ENCODE measurements around the gene FBXO7.

Gene FBXO7

DNA sequence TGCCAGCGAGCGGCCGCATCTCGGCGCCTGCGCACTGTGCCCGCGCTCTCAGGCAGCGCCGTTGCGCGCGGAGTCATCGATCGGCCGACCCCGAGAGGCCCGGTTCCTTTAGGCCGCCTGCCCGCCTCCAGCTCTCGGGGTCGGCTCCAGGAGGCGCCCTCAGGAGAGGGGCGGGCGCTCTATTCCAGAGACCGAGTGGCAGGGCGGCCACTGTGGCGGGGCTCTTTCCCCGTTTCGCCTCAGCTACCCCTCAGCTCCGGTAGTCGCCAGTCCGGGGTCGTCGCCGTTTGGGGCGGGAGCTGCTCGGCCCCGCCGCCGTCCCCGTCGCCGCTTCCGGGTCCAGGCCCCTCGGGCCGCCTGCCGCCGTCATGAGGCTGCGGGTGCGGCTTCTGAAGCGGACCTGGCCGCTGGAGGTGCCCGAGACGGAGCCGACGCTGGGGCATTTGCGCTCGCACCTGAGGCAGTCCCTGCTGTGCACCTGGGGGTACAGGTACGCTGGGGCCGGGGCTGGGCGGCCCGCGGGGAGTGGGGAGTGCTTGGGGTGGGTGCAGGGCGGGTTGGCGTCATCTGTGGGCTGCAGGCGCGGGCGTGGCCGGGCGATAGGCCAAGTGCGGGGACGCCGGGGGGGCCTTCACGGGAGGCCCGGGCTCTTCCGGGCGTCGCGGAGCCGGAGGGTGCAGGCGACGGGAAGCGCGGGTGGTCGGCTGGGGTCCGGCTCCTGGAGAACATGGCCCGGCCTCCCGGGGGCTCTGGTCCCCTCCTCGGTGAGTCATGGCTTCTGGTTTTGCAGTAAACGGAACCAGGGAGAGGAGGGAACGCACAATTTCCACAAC lies at the start of gene FBXO7:
FBXO7 (plus strand) TSS at position 177 of the 833 bp plus-strand sequence; CDS start at position 369, 192 bp downstream.
- Histone ChIP-seq H3K4me1 (ENCODE audit: insufficient read depth, low read length) (no peaks in the 10 kb centered on the region), H3K9ac (ENCODE audit: low read depth, low read length) (peak within 1 kb of the TSS; percentile 76), H3K36me3 (ENCODE audit: insufficient read depth, low read length) (no peaks in the 10 kb centered on the region), H3K9me3 (ENCODE audit: control insufficient read depth, insufficient read depth, low read length) (no peaks in the 10 kb centered on the region)

DNA sequence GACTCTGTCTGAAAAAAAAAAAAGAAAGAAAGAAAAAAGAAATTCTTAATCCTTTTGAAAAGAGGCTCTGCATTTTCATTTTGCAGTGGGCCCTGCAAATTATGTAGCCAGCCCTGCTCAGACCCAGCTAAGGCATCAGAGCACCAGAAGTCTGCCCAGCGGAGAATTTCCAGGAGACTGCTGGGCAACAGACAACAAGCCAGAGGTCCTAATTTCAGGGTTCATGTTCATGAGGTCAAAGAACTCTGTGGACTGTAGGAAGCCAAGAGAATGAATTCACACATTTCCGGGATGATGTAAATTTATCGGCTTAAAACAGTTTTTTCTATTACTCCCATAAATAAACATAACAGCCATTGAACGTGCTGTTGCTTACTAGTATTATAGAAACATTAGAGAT lies 47.7 kb upstream of the FBXO7 start:
- H3K9ac ChIP-seq (ENCODE audit: low read depth, low read length): no peak overlapping the region
- no peaks in the 10 kb centered on the region for H3K9me3 ChIP-seq (ENCODE audit: control insufficient read depth, insufficient read depth, low read length)
- no peaks in the 10 kb centered on the region for H3K36me3 ChIP-seq (ENCODE audit: insufficient read depth, low read length)
- no peaks in the 10 kb centered on the region; the same call in 1 of the 2 replicates for H3K4me1 ChIP-seq (ENCODE audit: insufficient read depth, low read length)

DNA sequence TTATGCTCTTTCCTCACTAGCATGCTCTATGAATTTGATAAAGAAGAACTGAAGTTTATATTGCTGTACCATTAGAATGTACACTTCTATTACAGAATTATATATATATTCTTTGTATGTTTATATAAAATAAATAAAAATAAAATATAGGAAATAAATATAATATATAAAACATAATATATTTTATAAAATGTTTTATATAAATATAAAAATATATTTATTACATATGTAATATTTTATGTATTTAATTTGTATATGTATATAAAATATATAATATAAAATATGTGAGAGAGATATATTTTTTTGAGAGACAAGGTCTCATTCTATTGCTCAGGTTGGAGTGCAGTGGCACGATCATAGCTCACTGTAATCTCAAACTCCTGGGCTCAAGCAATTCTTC lies 44.3 kb upstream of the FBXO7 start:
- H3K36me3 ChIP-seq (ENCODE audit: insufficient read depth, low read length): no peaks in the 10 kb centered on the region

DNA sequence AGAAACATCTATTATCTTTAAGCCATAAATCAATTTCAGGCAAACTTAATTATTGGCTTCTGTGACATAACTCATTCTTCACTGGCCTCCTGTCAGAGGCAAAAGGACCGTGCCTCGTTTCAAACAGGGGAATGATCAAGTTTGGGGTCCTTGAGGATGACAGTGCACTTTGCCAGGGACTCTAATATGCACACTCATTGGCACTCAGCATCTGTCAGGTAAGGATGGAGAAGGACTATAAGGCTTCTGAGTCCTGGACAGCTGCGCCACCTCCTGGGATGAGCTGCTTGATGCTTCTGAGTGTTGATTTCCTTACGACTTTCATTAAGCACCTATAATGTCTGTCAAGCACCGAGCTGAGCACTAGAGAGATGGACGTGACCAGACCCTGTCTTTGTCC lies 30.5 kb upstream of the FBXO7 start:
- Histone ChIP-seq H3K9me3 (ENCODE audit: control insufficient read depth, insufficient read depth, low read length) (no peaks in the 10 kb centered on the region), H3K4me1 (ENCODE audit: insufficient read depth, low read length) (no peaks in the 10 kb centered on the region), H3K9ac (ENCODE audit: low read depth, low read length) (no peak overlapping the region), H3K36me3 (ENCODE audit: insufficient read depth, low read length) (no peaks in the 10 kb centered on the region)

More for the DNA sequence above, 44.3 kb upstream of the FBXO7 start:
- no peaks in the 10 kb centered on the region for H3K9me3 ChIP-seq (ENCODE audit: control insufficient read depth, insufficient read depth, low read length)
- H3K9ac ChIP-seq (ENCODE audit: low read depth, low read length): no peak overlapping the region
- H3K4me1 ChIP-seq (ENCODE audit: insufficient read depth, low read length): no peaks in the 10 kb centered on the region

GRCh38 chr22:32446321-32446720 lies 28.3 kb upstream of the FBXO7 start:
- no peaks in the 10 kb centered on the region for H3K9me3 ChIP-seq (ENCODE audit: control insufficient read depth, insufficient read depth, low read length)
- no peaks in the 10 kb centered on the region for H3K36me3 ChIP-seq (ENCODE audit: insufficient read depth, low read length)
- no peak overlapping the region for H3K9ac ChIP-seq (ENCODE audit: low read depth, low read length)
- H3K4me1 ChIP-seq (ENCODE audit: insufficient read depth, low read length): no peaks in the 10 kb centered on the region

DNA sequence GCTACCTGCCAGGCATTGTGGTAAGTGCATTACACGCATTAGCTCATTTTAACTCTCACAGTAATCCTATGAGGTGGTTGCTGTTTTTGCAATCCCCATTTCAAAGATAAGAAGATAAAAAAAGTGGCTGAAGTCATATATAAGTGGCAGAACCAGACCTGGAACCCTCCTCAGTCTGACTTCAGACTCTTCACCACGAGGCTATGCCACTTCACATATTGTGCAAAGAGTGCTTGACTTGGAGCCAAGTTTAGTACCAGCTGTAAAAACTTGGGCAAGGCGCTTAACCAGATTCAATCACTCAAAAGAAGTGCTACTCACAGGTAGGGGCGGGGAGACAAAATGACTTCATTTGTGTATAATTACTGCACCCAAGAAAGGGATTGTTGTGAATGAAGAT lies 25.6 kb upstream of the FBXO7 start:
- H3K9me3 ChIP-seq (ENCODE audit: control insufficient read depth, insufficient read depth, low read length): no peaks in the 10 kb centered on the region
- H3K36me3 ChIP-seq (ENCODE audit: insufficient read depth, low read length): no peaks in the 10 kb centered on the region
- H3K4me1 ChIP-seq (ENCODE audit: insufficient read depth, low read length): no peaks in the 10 kb centered on the region
- no peak overlapping the region for H3K9ac ChIP-seq (ENCODE audit: low read depth, low read length)

DNA sequence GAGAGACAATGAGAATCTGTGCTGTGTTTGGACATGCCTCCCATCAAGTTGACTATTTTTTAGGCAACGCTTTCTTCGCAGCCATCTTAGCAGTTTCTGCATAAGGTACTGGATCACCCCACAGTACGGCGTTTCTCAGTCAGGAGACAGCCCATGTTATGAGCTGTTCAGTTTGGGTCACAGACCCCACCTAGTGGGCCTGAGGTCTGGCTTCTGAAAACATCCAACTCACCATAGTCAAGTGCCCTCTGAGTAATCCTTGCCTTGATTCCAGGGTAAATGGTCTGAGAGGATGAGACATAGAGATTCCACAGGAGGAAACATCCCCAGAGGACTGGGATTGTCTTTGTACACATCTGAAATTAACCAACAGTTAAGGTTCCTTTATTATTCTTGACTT lies 17.6 kb upstream of the FBXO7 start:
- Histone ChIP-seq H3K36me3 (ENCODE audit: insufficient read depth, low read length) (no peaks in the 10 kb centered on the region), H3K9ac (ENCODE audit: low read depth, low read length) (no peak overlapping the region), H3K9me3 (ENCODE audit: control insufficient read depth, insufficient read depth, low read length) (no peaks in the 10 kb centered on the region), H3K4me1 (ENCODE audit: insufficient read depth, low read length) (no peaks in the 10 kb centered on the region)

DNA sequence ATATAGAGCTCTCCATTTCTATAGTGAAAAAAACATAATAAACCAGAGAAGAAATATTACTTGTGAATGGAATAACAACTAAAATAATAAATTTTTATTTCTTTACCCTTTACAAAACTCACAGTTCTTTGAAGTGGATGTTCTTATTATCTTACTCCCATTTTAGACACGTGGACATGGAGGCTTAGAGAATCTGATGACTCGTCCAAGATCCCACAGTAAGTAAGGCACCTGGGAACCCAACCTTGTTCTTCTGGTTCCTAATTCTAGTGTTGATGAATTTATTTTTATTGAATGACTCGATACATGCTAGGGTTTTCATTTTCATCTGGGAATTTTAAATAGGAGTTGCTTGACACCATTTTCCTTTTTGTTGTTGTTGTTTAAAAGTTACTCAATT lies 12.2 kb upstream of the FBXO7 start:
- Histone ChIP-seq H3K4me1 (ENCODE audit: insufficient read depth, low read length) (no peaks in the 10 kb centered on the region), H3K9ac (ENCODE audit: low read depth, low read length) (no peak overlapping the region), H3K9me3 (ENCODE audit: control insufficient read depth, insufficient read depth, low read length) (no peaks in the 10 kb centered on the region), H3K36me3 (ENCODE audit: insufficient read depth, low read length) (no peaks in the 10 kb centered on the region)

DNA sequence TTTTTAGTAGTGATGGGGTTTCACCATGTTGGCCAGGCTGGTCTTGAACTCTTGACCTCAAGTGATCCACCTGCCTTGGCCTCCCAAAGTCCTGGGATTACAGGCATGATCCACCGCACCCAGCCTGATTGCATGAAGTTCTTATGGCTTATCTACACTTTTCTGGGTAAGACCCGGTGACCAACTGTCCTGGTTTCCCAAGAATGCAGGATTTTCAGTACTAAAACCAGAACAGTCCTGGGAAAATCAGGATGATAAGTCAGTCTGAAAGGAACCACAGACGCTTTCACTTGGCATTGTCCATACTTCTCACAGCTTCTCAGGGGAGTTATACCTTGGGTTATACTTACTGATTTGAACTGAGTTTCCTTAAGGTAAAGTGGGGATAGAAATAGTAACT lies 8.9 kb upstream of the FBXO7 start:
- Histone ChIP-seq H3K4me1 (ENCODE audit: insufficient read depth, low read length) (peaks cover 3% of the 10 kb centered on the region; the same call in 1 of the 2 replicates), H3K9ac (ENCODE audit: low read depth, low read length) (no peak overlapping the region)

GRCh38 chr22:32466496-32466895 lies 8.1 kb upstream of the FBXO7 start:
- H3K9me3 ChIP-seq (ENCODE audit: control insufficient read depth, insufficient read depth, low read length): no peaks in the 10 kb centered on the region
- H3K36me3 ChIP-seq (ENCODE audit: insufficient read depth, low read length): no peaks in the 10 kb centered on the region
- H3K4me1 ChIP-seq (ENCODE audit: insufficient read depth, low read length): peaks cover 3% of the 10 kb centered on the region; the same call in 1 of the 2 replicates
- no peak overlapping the region for H3K9ac ChIP-seq (ENCODE audit: low read depth, low read length)

More for the DNA sequence above, 8.9 kb upstream of the FBXO7 start:
- H3K36me3 ChIP-seq (ENCODE audit: insufficient read depth, low read length): no peaks in the 10 kb centered on the region
- H3K9me3 ChIP-seq (ENCODE audit: control insufficient read depth, insufficient read depth, low read length): no peaks in the 10 kb centered on the region

GRCh38 chr22:32469799-32470212 lies 4.8 kb upstream of the FBXO7 start:
- no peaks in the 10 kb centered on the region for H3K9me3 ChIP-seq (ENCODE audit: control insufficient read depth, insufficient read depth, low read length)
- peaks cover 3% of the 10 kb centered on the region; the same call in 1 of the 2 replicates for H3K4me1 ChIP-seq (ENCODE audit: insufficient read depth, low read length)
- H3K9ac ChIP-seq (ENCODE audit: low read depth, low read length): no peak overlapping the region
- no peaks in the 10 kb centered on the region for H3K36me3 ChIP-seq (ENCODE audit: insufficient read depth, low read length)

DNA sequence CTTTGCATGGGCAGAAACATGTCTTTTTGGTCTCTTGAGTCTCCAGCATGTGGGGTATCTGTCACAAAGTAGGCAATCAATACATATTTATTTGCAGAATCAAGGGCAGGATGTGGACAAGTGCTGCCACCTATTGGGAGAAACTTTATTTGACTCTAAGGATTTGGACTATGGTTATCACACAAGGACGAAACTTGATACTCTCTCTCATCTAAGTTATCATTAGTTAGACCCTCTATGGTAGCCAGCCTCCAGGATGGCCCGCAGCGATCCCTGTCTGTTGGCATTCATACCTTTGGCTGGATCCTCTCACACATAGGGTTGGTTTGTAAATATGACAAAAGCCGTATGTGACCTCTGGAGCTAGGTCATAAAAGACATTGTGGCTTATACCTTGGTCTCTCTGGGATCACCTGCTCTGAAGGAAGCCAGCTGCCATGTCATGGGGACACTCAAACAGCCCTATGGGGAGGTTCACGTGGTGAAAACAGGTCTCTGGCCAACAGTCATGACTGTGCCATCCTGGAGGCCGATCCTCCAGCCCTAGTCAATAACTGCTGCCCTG lies 1.1 kb upstream of the FBXO7 start:
- no peaks in the 10 kb centered on the region for H3K9me3 ChIP-seq (ENCODE audit: control insufficient read depth, insufficient read depth, low read length)
- no peaks in the 10 kb centered on the region for H3K36me3 ChIP-seq (ENCODE audit: insufficient read depth, low read length)
- H3K4me1 ChIP-seq (ENCODE audit: insufficient read depth, low read length): peaks cover 3% of the 10 kb centered on the region; the same call in 1 of the 2 replicates
- peak overlapping the region; percentile 76; the same call in 1 of the 2 replicates for H3K9ac ChIP-seq (ENCODE audit: low read depth, low read length)

DNA sequence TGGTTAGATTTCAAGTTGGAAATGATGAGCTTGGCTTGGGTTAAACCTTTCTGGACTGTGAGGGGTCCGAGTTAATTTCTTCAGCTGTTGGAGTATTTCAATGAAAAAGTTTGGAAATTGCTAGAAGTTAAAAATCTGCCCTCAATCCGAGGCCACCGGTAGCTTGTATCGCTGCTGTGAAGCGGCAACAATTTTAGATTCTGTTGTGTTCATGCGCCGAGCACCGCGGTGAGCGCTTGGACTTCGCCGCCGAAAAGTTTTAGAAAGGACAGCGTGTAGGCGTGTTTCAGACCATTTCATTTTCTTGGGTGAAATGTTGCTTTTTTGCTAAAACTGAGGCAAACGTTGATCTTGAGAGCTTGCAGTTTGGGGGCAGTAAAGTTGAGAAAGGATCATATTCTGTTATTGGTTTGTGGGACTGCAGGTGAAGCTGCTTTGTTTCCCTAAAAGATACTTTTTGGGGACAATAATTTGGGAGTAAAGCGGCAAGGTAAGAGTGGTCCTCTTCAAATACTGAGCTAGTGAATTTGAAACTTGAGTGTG lies 928 bp downstream of the FBXO7 start:
- peak overlapping the region; percentile 76 for H3K9ac ChIP-seq (ENCODE audit: low read depth, low read length)
- no peaks in the 10 kb centered on the region for H3K36me3 ChIP-seq (ENCODE audit: insufficient read depth, low read length)
- H3K9me3 ChIP-seq (ENCODE audit: control insufficient read depth, insufficient read depth, low read length): no peaks in the 10 kb centered on the region
- H3K4me1 ChIP-seq (ENCODE audit: insufficient read depth, low read length): no peaks in the 10 kb centered on the region

DNA sequence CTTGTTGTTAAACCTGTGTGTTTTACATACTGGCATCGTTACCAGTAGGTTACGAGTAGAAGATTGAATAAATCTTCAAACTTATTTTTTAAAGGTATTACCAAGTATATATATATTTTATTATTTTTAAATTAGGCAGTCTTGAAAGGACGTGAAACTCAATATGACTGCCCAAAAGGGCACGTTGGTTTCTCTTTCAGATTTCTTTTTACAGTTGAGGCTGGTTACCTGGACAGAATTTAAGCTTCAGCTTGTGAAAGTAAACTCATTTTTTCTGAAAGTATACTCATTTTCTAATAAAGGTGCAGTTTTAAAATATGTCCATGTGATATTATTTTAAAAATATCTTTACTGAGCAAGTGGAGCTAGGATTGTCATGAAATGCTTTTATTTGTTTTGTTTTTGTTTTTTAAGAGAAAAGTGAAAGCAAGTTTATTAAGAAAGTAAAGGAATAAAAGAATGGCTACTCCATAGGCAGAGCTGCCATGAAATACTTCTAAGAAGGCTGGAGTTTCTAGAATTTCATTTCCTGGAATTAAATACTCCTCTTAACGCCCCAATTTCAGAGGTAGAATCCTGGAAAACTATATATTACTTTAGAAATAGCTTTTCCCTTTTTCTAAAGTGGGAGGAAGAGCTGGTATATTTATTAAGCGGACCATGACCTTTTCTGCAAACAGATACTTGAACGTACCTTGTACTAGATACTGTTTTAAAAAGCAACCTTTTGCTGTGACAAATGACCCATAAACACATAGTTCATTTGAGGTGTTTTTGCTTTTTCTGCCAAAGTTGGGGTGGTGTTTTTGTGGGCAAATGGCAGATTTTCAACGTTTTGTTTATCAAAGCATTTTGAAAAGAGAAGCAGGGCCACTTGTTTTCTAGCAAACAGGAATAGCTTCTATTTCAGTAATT lies 1.9 kb downstream of the FBXO7 start:
- Histone ChIP-seq H3K9ac (ENCODE audit: low read depth, low read length) (peak overlapping the region; percentile 76), H3K9me3 (ENCODE audit: control insufficient read depth, insufficient read depth, low read length) (no peaks in the 10 kb centered on the region), H3K36me3 (ENCODE audit: insufficient read depth, low read length) (no peaks in the 10 kb centered on the region), H3K4me1 (ENCODE audit: insufficient read depth, low read length) (no peaks in the 10 kb centered on the region)

Data from ES-I3 (cell line).